GM23338 (cell line): ENCODE results near the gene NWD2. TPM values are rescaled to one million over a fixed set of nuclear protein-coding genes. Genes with fewer than 3 reads are reported as not detected.

Source experiments
- ATAC-seq: fragments of 200-7000 bp; cut with Tn5 transposase; 3 replicates; pipeline ENCODE4 v1.9.1; 2020
- DNase-seq: peaks from one replicate; pipeline ENCODE4 v3.0.0-alpha.2; 2015; ENCODE audit warnings: low spot score
- H2AFZ ChIP-seq: fragments of 200-600 bp; sonication (generic); 2 replicates; pipeline ENCODE4 v1.8.0; 2016; ENCODE audit warnings: antibody characterized with exemption, mild to moderate bottlenecking, moderate library complexity
- H3F3A ChIP-seq: fragments of 200-600 bp; sonication (generic); replicated peaks from 2 replicates; pipeline ENCODE4 v1.8.0; 2017; ENCODE audit warnings: antibody characterized with exemption, mixed run types, low read depth
- H3K27ac ChIP-seq: fragments of 200-600 bp; sonication (generic); 2 replicates; pipeline ENCODE4 v1.6.1; 2016; ENCODE audit warnings: low read depth
- H3K27me3 ChIP-seq: fragments of 200-600 bp; sonication (generic); 2 replicates; pipeline ENCODE4 v1.8.0; 2016; ENCODE audit warnings: mild to moderate bottlenecking, mixed run types, moderate library complexity; ENCODE audit not compliant: insufficient read depth
- H3K36me3 ChIP-seq: fragments of 200-600 bp; sonication (generic); 2 replicates; pipeline ENCODE4 v1.8.0; 2016; ENCODE audit warnings: mild to moderate bottlenecking; ENCODE audit not compliant: insufficient read depth
- H3K4me1 ChIP-seq: fragments of 200-600 bp; sonication (generic); 2 replicates; pipeline ENCODE4 v1.8.0; 2016; ENCODE audit warnings: mild to moderate bottlenecking, moderate library complexity; ENCODE audit not compliant: insufficient read depth
- H3K4me2 ChIP-seq: fragments of 200-600 bp; sonication (generic); 2 replicates; pipeline ENCODE4 v1.7.1; 2017; ENCODE audit warnings: mixed run types
- H3K4me3 ChIP-seq: fragments of 200-600 bp; sonication (generic); 2 replicates; pipeline ENCODE4 v1.6.1; 2016; ENCODE audit warnings: mixed run types
- H3K79me2 ChIP-seq: fragments of 200-600 bp; sonication (generic); replicated peaks from 2 replicates; pipeline ENCODE4 v1.8.0; 2017; ENCODE audit warnings: mild to moderate bottlenecking; ENCODE audit not compliant: insufficient read depth
- H3K9me2 ChIP-seq: fragments of 200-600 bp; sonication (generic); 2 replicates; pipeline ENCODE4 v1.8.0; 2017; ENCODE audit not compliant: insufficient read depth
- H4K20me1 ChIP-seq: fragments of 200-600 bp; sonication (generic); replicated peaks from 2 replicates; pipeline ENCODE4 v1.8.0; 2017; ENCODE audit warnings: mild to moderate bottlenecking; ENCODE audit not compliant: insufficient read depth
- H3K27ac Mint-ChIP-seq: 2 replicates; pipeline ENCODE4 v1.8.0; 2020; ENCODE audit warnings: inconsistent platforms, mild to moderate bottlenecking, moderate library complexity, mixed read lengths
- H3K27me3 Mint-ChIP-seq: 3 replicates; pipeline ENCODE4 v1.8.0; 2022; ENCODE audit warnings: low read depth, mild to moderate bottlenecking, moderate library complexity, mixed read lengths, inconsistent platforms; ENCODE audit not compliant: insufficient read depth, poor library complexity
- H3K36me3 Mint-ChIP-seq: 3 replicates; pipeline ENCODE4 v1.8.0; 2021; ENCODE audit warnings: low read depth, mild to moderate bottlenecking, inconsistent platforms, moderate library complexity, mixed read lengths
- H3K4me1 Mint-ChIP-seq: 3 replicates; pipeline ENCODE4 v1.8.0; 2020; ENCODE audit warnings: mild to moderate bottlenecking, inconsistent platforms, mixed read lengths
- H3K4me3 Mint-ChIP-seq: 3 replicates; pipeline ENCODE4 v1.8.0; 2021; ENCODE audit warnings: moderate library complexity, mild to moderate bottlenecking, inconsistent platforms, mixed read lengths
- H3K9me3 Mint-ChIP-seq: 3 replicates; pipeline ENCODE4 v1.8.0; 2020; ENCODE audit warnings: moderate library complexity, mild to moderate bottlenecking, inconsistent platforms, mixed read lengths
- CREB1 ChIP-seq: fragments of 250-450 bp; sonication (Bioruptor Pico); IDR thresholded peaks from 2 replicates; pipeline ENCODE4 v1.5.0; 2020; ENCODE audit warnings: low read depth, mild to moderate bottlenecking, moderate library complexity
- CTCF ChIP-seq, 2 experiments: fragments of 200-600 bp in 1 of 2; sonication (generic) in 1 of 2; conservative IDR thresholded peaks; 2 replicates each; pipeline versions ENCODE4 v1.5.1 to v1.6.1; 2016 to 2017; ENCODE audit warnings: antibody characterized with exemption in 2 of 2, low read depth in 2 of 2, mild to moderate bottlenecking in 2 of 2, moderate library complexity in 1 of 2
- EZH2 ChIP-seq: fragments of 200-600 bp; sonication (generic); IDR thresholded peaks from one replicate; pipeline ENCODE4 v1.8.0; 2017; ENCODE audit warnings: antibody characterized with exemption, mild to moderate bottlenecking, low read depth; ENCODE audit not compliant: unreplicated experiment
- REST ChIP-seq: IDR thresholded peaks from one replicate; pipeline ENCODE4 v1.6.1; 2018; ENCODE audit warnings: antibody characterized with exemption; ENCODE audit not compliant: unreplicated experiment
- STAT1 ChIP-seq: IDR thresholded peaks from one replicate; pipeline ENCODE4 v1.6.1; 2016; ENCODE audit warnings: antibody characterized with exemption; ENCODE audit not compliant: unreplicated experiment
- ZNF114 ChIP-seq: fragments of 250-450 bp; sonication (Bioruptor Pico); IDR thresholded peaks from 2 replicates; pipeline ENCODE4 v1.5.0; 2020; ENCODE audit warnings: mild to moderate bottlenecking, moderate library complexity
- polyA plus RNA-seq: library from polyadenylated mRNA; unstranded; fragments of >200 nt; fragmentation: Nextera tagmentation; extraction: Ambion mirVana; gene quantifications from 2 replicates; pipeline ENCODE4 v1.2.1, GENCODE V29; 2016
- total RNA-seq: library from RNA; depleted of rRNA; stranded (reverse); fragments of >200 nt; shearing (Covaris generic); gene quantifications from 2 replicates; pipeline ENCODE4 v1.2.3, GENCODE V29; 2014

NWD2 gene
- total and polyA plus RNA-seq, 2 experiments from 2014 or later, result 0.07 TPM; not detected in 1

GRCh38 chr4:37471971-37472370, 227.4 kb downstream of the NWD2 start (continued):
- no peak for TF ChIP-seq REST

GRCh38 chr4:37473807-37474206, 229.3 kb downstream of the NWD2 start:
- peaks cover 4% of the 10 kb centered on the region for H3K9me2 ChIP-seq
- no peak overlapping the region for H2AFZ ChIP-seq
- H3K4me2 ChIP-seq, result no peak overlapping the region
- no peak overlapping the region for H3K27ac ChIP-seq
- no peaks in the 10 kb centered on the region for H3K36me3 ChIP-seq
- no peaks in the 10 kb centered on the region for H4K20me1 ChIP-seq
- ATAC-seq (no peak), DNase-seq (no peak)
- Mint-ChIP-seq H3K4me1 (no peaks in the 10 kb centered on the region), H3K36me3 (no peaks in the 10 kb centered on the region), H3K27ac (no peak overlapping the region), H3K27me3 (no peaks in the 10 kb centered on the region), H3K9me3 (no peaks in the 10 kb centered on the region), H3K4me3 (no peak overlapping the region)
- H3K4me1 ChIP-seq, result no peaks in the 10 kb centered on the region
- H3K79me2 ChIP-seq, result no peaks in the 10 kb centered on the region
- no peaks in the 10 kb centered on the region for H3F3A ChIP-seq
- H3K27me3 ChIP-seq, result no peaks in the 10 kb centered on the region
- no peak for TF ChIP-seq STAT1
- TF ChIP-seq EZH2, result no peak
- no peak for TF ChIP-seq CTCF (conservative IDR thresholded peaks at IDR 0.05; ENCODE audit: low read depth in 2 of 2)
- TF ChIP-seq CREB1, result no peak
- H3K4me3 ChIP-seq, result no peak overlapping the region

- Histone ChIP-seq H3K9me2 (peaks cover 4% of the 10 kb centered on the region), H3K4me2 (no peak overlapping the region), H3K4me1 (no peaks in the 10 kb centered on the region), H3K4me3 (no peak overlapping the region), H3K79me2 (no peaks in the 10 kb centered on the region), H3F3A (no peaks in the 10 kb centered on the region), H3K27me3 (no peaks in the 10 kb centered on the region), H4K20me1 (no peaks in the 10 kb centered on the region), H2AFZ (no peak overlapping the region), H3K36me3 (no peaks in the 10 kb centered on the region), H3K27ac (no peak overlapping the region)
- Mint-ChIP-seq H3K9me3 (no peaks in the 10 kb centered on the region), H3K27ac (no peak overlapping the region), H3K36me3 (no peaks in the 10 kb centered on the region), H3K4me1 (no peaks in the 10 kb centered on the region), H3K27me3 (no peaks in the 10 kb centered on the region), H3K4me3 (no peak overlapping the region)
- no peak for ATAC-seq
- TF ChIP-seq REST (no peak), ZNF114 (no peak)
- no peak for DNase-seq
Observed at GRCh38 chr4:37475087-37475486, 230.5 kb downstream of the NWD2 start.
